ENCODE data around the gene CD300LB.
"Not testable (repeated sequence)": the region's sequence is repeated elsewhere in the genome, so short reads cannot be mapped to it uniquely, and the experiment has no call there.

Gene CD300LB

DNA sequence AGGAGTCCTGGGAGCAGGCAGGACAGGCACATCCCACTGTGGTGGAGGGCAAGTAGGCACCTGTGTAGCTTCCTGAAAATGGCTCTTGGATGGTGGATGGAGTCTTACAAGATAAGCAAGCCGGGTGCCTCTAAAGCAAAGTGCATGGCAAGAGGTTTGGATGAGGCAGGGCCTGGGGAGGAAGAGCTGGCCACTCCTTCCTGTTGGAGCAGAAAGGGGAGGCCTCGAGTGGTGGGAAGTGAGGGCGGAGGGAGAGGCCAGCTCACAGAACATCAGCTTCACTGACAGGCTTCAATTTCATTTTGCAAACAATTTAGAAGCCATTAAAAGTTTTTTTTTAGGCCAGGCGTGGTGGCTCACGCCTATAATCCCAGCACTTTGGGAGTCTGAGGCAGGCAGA lies 33.8 kb downstream of the CD300LB start:
- TF ChIP-seq, protein P1, sequence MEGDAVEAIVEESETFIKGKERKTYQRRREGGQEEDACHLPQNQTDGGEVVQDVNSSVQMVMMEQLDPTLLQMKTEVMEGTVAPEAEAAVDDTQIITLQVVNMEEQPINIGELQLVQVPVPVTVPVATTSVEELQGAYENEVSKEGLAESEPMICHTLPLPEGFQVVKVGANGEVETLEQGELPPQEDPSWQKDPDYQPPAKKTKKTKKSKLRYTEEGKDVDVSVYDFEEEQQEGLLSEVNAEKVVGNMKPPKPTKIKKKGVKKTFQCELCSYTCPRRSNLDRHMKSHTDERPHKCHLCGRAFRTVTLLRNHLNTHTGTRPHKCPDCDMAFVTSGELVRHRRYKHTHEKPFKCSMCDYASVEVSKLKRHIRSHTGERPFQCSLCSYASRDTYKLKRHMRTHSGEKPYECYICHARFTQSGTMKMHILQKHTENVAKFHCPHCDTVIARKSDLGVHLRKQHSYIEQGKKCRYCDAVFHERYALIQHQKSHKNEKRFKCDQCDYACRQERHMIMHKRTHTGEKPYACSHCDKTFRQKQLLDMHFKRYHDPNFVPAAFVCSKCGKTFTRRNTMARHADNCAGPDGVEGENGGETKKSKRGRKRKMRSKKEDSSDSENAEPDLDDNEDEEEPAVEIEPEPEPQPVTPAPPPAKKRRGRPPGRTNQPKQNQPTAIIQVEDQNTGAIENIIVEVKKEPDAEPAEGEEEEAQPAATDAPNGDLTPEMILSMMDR (IDR thresholded peaks at IDR 0.05; ENCODE audit: control insufficient read depth, extremely low read depth, insufficient read depth), result no peak
- no peak for DNase-seq (ENCODE audit: low read depth)
- no peak overlapping the region for H3K4me3 ChIP-seq (ENCODE audit: low read depth, low read length)

DNA sequence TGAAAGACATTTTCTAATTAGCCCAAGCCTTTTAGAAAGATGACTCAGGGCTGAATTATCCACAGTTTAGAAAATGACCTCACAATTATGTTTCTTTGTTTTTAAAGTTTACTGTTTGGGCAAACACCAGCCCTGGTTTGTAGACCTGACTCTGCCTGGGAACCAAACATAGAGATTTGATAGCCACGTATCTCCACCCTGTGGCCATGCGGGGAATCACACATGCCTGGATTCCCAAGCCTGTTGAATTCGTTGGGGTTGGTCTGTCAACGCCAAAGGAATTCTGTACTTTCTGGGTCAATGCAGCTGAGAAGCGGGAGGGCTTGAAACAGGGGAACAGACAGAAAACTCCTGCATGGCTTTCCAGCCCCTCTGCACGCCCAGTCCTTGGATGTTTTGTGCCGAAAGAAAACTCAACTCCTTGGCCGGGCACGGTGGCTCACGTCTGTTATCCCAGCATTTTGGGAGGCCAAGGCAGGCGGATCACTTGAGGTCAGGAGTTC lies 37.9 kb downstream of the CD300LB start:
- TF ChIP-seq, protein P1 (IDR thresholded peaks at IDR 0.05; ENCODE audit: control insufficient read depth, extremely low read depth, insufficient read depth), result peak; percentile 90
- H3K4me3 ChIP-seq (ENCODE audit: low read depth, low read length), result no peak overlapping the region
- DNase-seq (ENCODE audit: low read depth), result peak; percentile 45

DNA sequence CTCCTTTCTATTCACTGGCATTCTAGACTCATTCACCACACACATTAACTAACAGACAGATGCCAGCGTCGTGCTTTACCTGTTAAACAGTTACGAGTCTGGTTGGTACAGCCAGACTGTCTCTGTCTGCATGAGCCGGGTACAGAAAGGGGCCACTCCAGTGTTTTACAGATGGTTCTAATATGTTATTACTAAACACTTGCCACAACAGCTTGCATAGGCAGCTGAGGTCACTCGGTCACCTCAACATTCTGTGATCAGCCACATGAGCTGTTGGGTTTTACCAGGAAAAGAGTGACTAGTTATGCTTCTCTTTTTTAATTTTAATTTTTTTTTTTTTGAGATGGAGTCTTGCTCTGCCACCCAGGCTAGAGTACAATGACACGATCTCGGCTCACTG lies 39.6 kb downstream of the CD300LB start:
- DNase-seq (ENCODE audit: low read depth), result no peak
- no peak overlapping the region for H3K4me3 ChIP-seq (ENCODE audit: low read depth, low read length)
- TF ChIP-seq, protein P1 (IDR thresholded peaks at IDR 0.05; ENCODE audit: control insufficient read depth, extremely low read depth, insufficient read depth), result no peak

DNA sequence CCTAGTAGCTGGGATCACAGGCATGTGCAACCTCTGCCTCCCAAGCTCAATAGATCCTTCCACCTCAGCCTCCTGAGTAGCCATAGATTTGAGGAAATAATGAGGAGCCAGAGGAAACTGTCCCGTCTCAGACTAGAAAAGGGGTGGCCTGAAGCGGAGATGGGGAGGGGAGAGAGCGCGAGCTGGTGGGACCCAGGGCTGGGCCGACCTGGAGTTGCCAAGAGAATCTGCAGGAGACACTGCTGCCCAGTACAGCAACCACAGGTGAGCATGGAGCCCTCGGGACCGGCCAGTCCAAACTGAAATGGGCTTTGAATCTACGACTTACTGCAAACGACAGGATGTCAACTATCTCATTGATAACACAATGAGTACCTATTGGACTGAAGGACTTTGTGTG lies 40.6 kb downstream of the CD300LB start:
- no peak for DNase-seq (ENCODE audit: low read depth)
- H3K4me3 ChIP-seq (ENCODE audit: low read depth, low read length), result no peak overlapping the region
- TF ChIP-seq, protein P1 (IDR thresholded peaks at IDR 0.05; ENCODE audit: control insufficient read depth, extremely low read depth, insufficient read depth), result no peak

DNA sequence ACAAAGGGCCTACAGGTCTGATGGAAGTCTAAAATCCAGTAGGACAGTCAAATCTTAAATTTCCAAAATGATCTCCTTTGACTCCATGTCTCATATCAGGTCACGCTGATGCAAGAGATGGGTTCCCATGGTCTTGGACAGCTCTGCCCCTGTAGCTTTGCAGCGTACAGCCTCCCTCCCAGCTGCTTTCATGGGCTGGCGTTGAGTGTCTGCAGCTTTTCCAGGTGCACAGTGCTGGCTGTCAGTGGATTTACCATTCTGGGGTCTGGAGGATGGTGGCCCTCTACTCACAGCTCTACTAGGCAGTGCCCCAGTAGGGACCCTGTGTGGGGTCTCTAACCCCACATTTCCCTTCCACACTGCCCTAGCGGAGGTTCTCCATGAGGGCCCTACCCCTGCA lies 43.0 kb downstream of the CD300LB start:
- H3K4me3 ChIP-seq (ENCODE audit: low read depth, low read length); DNase-seq (ENCODE audit: low read depth): not testable (repeated sequence)

DNA sequence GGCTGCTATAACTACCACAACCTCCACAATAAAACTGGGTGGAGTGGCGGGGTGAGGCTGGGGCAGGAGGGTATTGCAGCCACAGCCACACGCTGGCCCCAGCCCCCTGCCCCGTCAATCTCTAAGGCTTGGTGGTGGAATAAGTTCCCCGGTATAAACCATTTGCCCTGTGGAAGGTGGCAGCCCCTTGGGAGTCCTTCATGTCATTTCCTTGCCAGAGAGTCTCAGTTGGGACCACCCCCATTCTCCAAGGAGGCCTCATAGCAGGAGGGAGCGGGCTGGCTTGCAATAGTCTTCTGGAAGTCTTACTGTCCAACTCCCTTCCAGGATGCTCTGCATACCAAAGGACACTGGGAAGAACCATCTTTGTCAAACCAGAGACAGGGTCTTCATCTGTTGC lies 45.4 kb downstream of the CD300LB start:
- H3K4me3 ChIP-seq (ENCODE audit: low read depth, low read length), result no peak overlapping the region
- DNase-seq (ENCODE audit: low read depth), result no peak
- TF ChIP-seq, protein P1 (IDR thresholded peaks at IDR 0.05; ENCODE audit: control insufficient read depth, extremely low read depth, insufficient read depth), result no peak

DNA sequence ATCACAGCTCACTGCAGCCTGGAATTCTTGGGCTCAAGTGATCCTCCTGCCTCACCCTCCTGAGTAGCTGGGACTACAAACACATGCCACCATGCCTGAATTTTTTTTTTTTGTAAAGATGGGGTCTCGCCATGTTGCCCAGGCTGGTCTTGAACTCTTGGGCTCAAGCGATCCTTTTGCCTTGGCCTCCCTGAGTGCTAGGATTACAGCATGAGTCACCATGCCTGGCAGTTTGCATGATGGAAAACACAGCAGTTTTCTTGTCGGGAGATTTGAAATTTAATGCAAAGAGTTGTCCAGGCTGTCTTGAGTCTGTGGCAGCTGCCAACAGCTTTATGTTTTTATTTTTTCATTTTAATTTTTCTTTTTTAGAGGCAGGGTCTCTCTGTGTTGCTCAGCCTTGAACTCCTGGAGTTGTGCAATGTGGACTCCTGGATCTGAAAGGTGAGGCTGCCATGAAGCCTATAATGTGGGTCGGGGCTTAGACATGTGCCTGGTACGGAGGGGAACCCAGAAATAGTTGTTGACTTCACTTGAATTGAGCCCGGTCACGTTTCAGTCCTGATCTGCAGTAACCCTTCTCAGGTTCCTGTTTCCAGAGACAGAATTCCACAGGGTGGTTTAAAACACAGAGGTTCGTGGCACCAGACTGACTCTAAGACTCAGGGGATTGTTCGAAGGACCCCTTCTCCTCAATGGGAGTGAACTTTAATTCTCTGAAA lies 46.1 kb downstream of the CD300LB start:
- no peak for DNase-seq (ENCODE audit: low read depth)
- TF ChIP-seq, protein P1 (IDR thresholded peaks at IDR 0.05; ENCODE audit: control insufficient read depth, extremely low read depth, insufficient read depth), result no peak
- H3K4me3 ChIP-seq (ENCODE audit: low read depth, low read length), result no peak overlapping the region

Measured in LNCaP clone FGC (cell line).